ENCODE measurements around the gene SIGLEC1.

SIGLEC1 gene

GRCh38 chr20:3728876-3729275 lies 16.5 kb upstream of the SIGLEC1 start:
- no peak for DNase-seq (ENCODE audit: low read depth)

- no peak for DNase-seq (ENCODE audit: low read depth)
These were observed 16.0 kb upstream of the SIGLEC1 start for GRCh38 chr20:3728354-3728753.

GRCh38 chr20:3727401-3728021 lies 15.1 kb upstream of the SIGLEC1 start:
- no peak for DNase-seq (ENCODE audit: low read depth)

- DNase-seq (ENCODE audit: low read depth) = no peak
These were observed 12.0 kb upstream of the SIGLEC1 start for GRCh38 chr20:3724356-3724755.

GRCh38 chr20:3723284-3723683 lies 10.9 kb upstream of the SIGLEC1 start:
- no peak for DNase-seq (ENCODE audit: low read depth)

- no peak for DNase-seq (ENCODE audit: low read depth)
These were observed 9.5 kb upstream of the SIGLEC1 start for GRCh38 chr20:3721912-3722311.

GRCh38 chr20:3720626-3721025 lies 8.2 kb upstream of the SIGLEC1 start:
- no peak for DNase-seq (ENCODE audit: low read depth)

- DNase-seq (ENCODE audit: low read depth) = no peak
These were observed 7.7 kb upstream of the SIGLEC1 start for GRCh38 chr20:3720068-3720467.

GRCh38 chr20:3719046-3719445 lies 6.6 kb upstream of the SIGLEC1 start:
- DNase-seq (ENCODE audit: low read depth) = no peak

GRCh38 chr20:3716195-3716834 lies 3.9 kb upstream of the SIGLEC1 start:
- peak; percentile 59 for DNase-seq (ENCODE audit: low read depth)

- no peak for DNase-seq (ENCODE audit: low read depth)
These were observed 1.7 kb upstream of the SIGLEC1 start for GRCh38 chr20:3714092-3714491.

- no peak for DNase-seq (ENCODE audit: low read depth)
These were observed 887 bp downstream of the SIGLEC1 start for GRCh38 chr20:3711484-3711941.

- DNase-seq (ENCODE audit: low read depth) = no peak
These were observed 1.5 kb downstream of the SIGLEC1 start for GRCh38 chr20:3710703-3711483.

GRCh38 chr20:3710011-3710466 lies 2.4 kb downstream of the SIGLEC1 start:
- no peak for DNase-seq (ENCODE audit: low read depth)

GRCh38 chr20:3707508-3707899 lies 4.9 kb downstream of the SIGLEC1 start:
- no peak for DNase-seq (ENCODE audit: low read depth)

GRCh38 chr20:3706774-3707507 lies 5.5 kb downstream of the SIGLEC1 start:
- no peak for DNase-seq (ENCODE audit: low read depth)

- DNase-seq (ENCODE audit: low read depth) = no peak
These were observed 6.2 kb downstream of the SIGLEC1 start for GRCh38 chr20:3705970-3706739.

- no peak for DNase-seq (ENCODE audit: low read depth)
These were observed 6.9 kb downstream of the SIGLEC1 start for GRCh38 chr20:3705491-3705969.

- no peak for DNase-seq (ENCODE audit: low read depth)
These were observed 8.3 kb downstream of the SIGLEC1 start for GRCh38 chr20:3704087-3704486.

- DNase-seq (ENCODE audit: low read depth) = no peak
These were observed 9.6 kb downstream of the SIGLEC1 start for GRCh38 chr20:3702611-3703391.
